ENCODE measurements around the gene SLC25A22.
A peak's percentile ranks its signal among the peaks of the same experiment; 100 is the strongest.

The SLC25A22 gene

DNA sequence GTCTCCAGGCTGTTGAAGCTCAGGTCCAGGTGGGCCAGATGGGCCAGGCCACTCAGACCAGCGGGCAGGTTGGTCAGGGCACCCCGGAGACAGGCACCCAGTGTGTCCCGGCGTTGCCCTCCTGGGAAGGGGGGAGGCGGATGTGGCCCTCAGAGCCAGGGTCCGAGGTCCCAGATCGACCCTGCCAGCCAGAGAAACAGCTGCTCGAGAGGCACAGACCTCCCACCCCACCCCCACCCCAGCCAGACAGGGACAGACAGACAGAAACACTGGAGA, 5.3 kb upstream of the SLC25A22 start:
- DNase-seq (ENCODE audit: low spot score), result no peak

GRCh38 chr11:802693-803466, 4.8 kb upstream of the SLC25A22 start:
- DNase-seq (ENCODE audit: low spot score), result no peak

DNA sequence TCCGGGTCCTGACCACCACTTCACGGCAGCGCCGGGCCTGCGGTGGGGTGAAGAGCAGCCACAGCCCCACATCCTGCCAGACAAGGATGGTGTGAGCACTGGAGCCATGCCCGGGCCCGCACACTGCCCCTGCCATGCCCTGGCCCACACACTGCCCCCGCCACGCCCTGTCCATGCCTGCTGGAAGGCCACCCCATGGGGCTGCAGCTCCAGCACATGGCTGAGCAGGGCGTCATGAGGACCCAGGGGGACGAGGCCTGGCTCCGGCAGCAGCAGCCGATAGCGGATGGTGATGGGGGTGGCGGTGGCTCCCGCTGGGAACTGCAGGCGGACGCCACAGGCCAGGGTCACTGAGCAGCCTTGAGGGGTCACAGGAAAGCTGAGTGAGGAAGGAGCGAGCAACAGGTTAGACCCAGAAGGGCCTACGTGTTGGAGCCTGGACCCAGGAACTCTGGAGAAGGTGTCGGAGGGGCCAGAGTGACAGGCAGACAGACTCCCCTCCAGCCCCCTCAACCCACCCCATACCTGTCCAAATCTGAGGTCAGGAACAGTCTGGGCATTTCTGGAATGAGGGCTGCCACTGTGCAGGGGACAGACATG, 4.0 kb upstream of the SLC25A22 start:
- DNase-seq (ENCODE audit: low spot score), result no peak

GRCh38 chr11:801097-801780, 3.2 kb upstream of the SLC25A22 start:
- no peak for DNase-seq (ENCODE audit: low spot score)

- DNase-seq (ENCODE audit: low spot score), result no peak
These were observed 2.4 kb upstream of the SLC25A22 start for GRCh38 chr11:800473-800872.

- DNase-seq (ENCODE audit: low spot score), result no peak
These were observed 1.7 kb upstream of the SLC25A22 start for GRCh38 chr11:799641-800316.

GRCh38 chr11:797296-798092, 587 bp downstream of the SLC25A22 start:
- no peak for DNase-seq (ENCODE audit: low spot score)

DNA sequence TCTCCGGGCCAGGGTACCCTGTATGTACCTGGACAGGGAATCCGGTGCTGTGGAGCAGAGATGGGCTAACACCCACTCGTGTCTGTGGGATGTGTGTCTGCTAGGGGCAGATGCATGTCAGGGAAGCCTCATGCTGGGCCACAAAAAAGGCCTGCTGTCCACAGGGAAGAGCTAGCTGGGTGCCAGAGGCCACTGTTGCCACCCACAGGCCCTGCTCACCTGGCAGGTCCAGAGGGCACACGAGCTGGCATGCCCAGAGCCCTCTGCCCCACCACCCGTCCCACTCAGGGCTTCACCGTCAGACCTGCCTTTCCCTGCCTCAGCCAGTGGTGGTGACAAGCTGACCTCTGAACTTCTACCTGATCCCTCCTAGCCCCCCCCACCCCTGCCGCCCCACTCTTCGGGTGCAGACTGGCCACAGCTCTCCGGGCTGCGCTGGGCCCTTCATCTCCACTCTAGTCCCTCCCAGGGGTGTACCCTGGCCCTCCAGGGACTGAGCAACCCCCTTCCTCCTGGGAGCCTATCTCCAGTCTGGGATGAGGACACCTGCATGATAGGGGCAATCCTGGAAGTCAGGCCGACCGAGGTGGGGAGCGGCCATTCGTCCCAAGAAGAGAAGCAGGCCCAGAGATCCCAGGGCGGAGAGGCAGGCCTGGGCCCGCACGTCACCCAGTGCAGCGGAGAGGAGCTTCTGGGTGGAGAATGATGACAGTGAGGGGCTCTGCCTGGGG, 1.4 kb downstream of the SLC25A22 start:
- DNase-seq (ENCODE audit: low spot score), result no peak

- peak; percentile 70 for DNase-seq (ENCODE audit: low spot score)
These were observed 2.2 kb downstream of the SLC25A22 start for GRCh38 chr11:795634-796564.

DNA sequence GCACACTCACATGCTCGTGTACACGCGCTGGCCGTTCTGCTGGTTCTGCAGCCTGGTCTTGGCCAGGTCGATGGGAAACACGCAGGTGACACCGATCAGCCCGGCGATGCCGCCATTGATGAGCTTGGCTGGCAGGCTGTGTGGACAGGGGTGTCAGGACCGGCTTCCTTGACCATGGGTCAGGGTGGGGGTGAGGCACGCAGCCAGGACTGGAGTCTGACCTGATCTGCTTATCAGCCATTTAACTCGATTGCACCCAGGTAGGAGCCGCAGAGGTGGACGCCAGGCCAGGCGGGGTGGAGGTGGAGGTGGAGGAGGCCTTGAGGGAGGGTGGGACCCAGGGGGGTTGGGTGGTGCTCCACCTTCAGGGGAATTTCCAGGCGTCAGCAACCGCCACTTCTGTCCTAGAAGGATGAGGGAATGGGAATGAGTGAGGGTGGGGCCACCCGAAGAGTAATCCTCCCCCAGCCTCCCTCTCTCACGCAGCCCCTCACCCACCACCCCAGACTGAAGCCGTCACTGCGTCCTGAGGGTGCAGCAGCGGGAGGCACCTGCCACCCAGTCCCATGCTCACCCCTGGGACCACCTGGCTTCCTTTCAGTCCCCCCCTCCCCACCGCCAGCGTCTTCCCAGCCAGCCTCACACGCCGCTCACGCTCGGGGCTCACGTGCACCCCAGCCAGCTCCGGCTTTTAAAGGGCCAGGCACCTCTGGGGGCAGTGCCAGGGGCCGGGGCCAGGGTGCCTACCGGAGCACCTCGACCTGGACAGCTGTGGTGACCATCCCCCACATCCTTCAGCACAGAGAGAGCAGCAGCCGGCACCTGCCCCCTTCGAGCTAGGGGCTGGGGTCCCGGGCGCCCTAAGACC, 3.1 kb downstream of the SLC25A22 start:
- DNase-seq (ENCODE audit: low spot score), result no peak

GRCh38 chr11:794013-794765, 3.9 kb downstream of the SLC25A22 start:
- no peak for DNase-seq (ENCODE audit: low spot score)

DNA sequence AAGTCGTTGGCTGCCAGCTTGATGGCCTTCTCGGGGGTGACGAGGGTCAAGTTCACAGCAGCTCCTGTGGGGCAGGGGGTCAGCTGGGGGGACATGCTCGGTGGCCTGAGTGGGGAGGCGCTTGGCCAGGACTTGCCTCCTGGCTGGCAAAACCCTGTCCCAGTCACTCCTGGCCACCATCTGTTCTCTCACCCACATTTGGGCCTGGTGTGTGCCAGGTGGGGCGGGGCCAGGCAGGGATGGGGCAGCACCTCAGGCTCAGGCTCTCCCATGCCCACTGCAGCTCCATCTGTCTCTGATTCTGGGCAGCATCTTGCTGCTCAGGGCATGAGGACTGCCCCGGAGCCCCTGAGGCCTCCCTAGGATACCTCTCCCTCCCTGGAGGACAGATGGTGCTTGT, 4.5 kb downstream of the SLC25A22 start:
- no peak for DNase-seq (ENCODE audit: low spot score)

DNA sequence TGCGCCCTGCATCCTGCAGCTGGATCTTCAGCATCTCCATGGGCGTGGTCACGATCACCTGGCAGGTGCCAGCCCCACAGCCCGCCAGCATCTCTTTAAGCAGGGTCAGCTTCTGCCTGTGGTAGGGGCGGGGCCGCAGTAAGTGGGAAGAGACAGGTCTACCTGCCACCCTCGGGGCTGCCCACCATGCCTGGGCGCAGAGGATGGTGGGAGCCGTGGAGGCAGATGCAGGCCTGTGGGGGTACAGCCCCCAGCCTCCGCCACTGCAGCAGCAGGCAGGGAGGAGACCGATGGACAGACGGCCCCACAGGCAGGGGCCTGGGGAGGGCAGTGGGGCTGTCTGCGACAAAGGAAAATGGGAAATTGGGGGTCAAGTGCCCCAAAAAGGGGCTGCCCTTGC, 5.2 kb downstream of the SLC25A22 start:
- no peak for DNase-seq (ENCODE audit: low spot score)

DNA sequence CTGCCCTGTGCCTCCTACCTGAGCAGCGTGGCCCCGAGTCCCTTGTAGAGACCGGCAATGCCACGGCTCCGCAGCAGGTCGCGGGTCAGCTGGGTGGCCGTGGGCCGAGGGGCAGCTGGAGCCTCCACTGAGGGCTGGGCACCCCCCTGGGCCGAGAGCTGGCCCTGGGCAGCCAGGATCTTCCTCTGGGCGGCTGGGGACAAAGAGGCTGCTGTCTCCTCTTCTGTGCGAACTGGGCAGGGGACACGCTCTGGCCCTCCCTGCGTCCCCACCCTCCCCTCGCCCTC, 5.6 kb downstream of the SLC25A22 start:
- DNase-seq (ENCODE audit: low spot score), result no peak

GRCh38 chr11:791658-792534, 6.2 kb downstream of the SLC25A22 start:
- DNase-seq (ENCODE audit: low spot score), result no peak

DNA sequence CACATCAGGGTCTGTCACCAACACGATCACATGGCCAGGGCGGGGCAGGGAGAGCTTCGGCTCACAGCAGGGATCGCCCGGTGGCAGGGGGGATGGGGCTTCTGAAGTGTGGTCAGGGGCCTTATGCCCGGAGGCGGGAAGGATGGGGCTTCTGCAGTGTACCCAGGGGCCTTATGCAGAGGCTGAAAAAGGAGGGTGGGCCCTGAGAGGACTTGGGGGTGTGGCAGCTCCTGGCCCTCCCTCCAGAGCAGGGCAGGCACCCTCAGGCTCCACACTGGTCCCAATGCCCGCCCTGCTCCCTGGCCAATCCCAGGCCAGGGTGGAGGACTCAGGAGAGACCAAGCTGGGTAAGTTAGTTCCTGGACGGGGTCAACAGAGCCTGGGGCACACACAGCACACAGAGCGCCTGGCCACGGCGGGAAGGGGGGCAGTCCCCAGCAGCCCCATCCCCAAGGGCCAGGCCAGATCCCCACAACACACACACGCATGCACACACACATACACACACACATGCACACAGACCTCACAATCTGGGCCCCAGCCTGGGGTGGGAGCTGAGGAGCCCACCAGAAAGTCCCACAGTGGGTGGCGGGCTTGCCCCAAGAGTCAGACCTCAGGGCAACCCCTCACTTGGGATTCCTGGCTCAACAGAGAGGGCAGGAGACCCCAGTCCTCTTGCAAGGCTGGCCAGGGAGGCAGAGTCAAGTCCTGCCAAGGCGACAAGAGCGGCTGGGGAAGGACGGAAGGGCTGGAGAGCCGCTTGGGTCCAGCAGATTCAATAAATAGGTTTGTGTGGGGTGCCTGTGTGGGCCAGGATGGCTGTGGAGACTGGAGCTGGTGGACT, 7.1 kb downstream of the SLC25A22 start:
- no peak for DNase-seq (ENCODE audit: low spot score)

- DNase-seq (ENCODE audit: low spot score), result no peak
These were observed 8.1 kb downstream of the SLC25A22 start, which contains the start of gene CEND1 for GRCh38 chr11:789943-790342. Gene CEND1 (minus strand): TSS chr11:790090. CDS start chr11:788576, 1,514 bp downstream.

Measured in kidney capillary endothelial cell (primary cell).